ENCODE measurements around the gene SMPD3. TPM values are rescaled to one million over a fixed set of nuclear protein-coding genes. Genes with fewer than 3 reads are reported as not detected.

The SMPD3 gene
- total RNA-seq, 1 experiment from 2014 or later, result 0.89 TPM

- TF ChIP-seq REST (IDR thresholded peaks at IDR 0.05; ENCODE audit: low read depth) (no peak), EZH2 (IDR thresholded peaks at IDR 0.05) (no peak), ZBTB33 (IDR thresholded peaks at IDR 0.05; ENCODE audit: extremely low read depth, insufficient replicate concordance, low read length) (no peak), ZNF274 (IDR thresholded peaks at IDR 0.05; ENCODE audit: low read depth, low read length) (no peak), SIN3A (IDR thresholded peaks at IDR 0.05; ENCODE audit: low read depth) (no peak), MAX (IDR thresholded peaks at IDR 0.05) (no peak)
Measured at GRCh38 chr16:68368301-68368888, 79.9 kb downstream of the SMPD3 start (continued).

GRCh38 chr16:68367891-68368290, 80.4 kb downstream of the SMPD3 start:
- ChIA-PET RAD21 (ENCODE audit: low non-redundant PET in 1 of 2, low total read pairs in 2 of 2, uncharacterized antibody in 2 of 2, unreplicated experiment in 2 of 2) (no interaction called here), POLR2A (no interaction called here), CTCF (interaction anchor here (0.9 kb wide), 1 partner anchor 153 kb away, joined by 3 read pairs; no protein-coding TSS in a partner anchor)
- H3K4me3 ChIP-seq (replicated peaks in 1 of 2; ENCODE audit: low read depth in 1 of 2, low read length in 2 of 2), result no peak overlapping the region
- no peak overlapping the region for H2AFZ ChIP-seq (ENCODE audit: low read depth, low read length, poor library complexity, severe bottlenecking)
- no peak for TF ChIP-seq SP1 (IDR thresholded peaks at IDR 0.05; ENCODE audit: low read depth)
- no peak overlapping the region for H3K27ac ChIP-seq (ENCODE audit: low read depth, low read length)
- intact Hi-C loops (cut with micrococcal nuclease), result loop anchor here (1.0 kb wide), 1 partner anchor 142 kb away; no protein-coding TSS in a partner anchor
- ATAC-seq (no peak), DNase-seq (ENCODE audit: low read depth, low spot score) (no peak)
- no peaks in the 10 kb centered on the region for H3K9me2 ChIP-seq (ENCODE audit: insufficient read depth)
- no peaks in the 10 kb centered on the region for H3K79me2 ChIP-seq (ENCODE audit: insufficient read depth, low read length)
- no peaks in the 10 kb centered on the region for H3K27me3 ChIP-seq (ENCODE audit: insufficient read depth, low read length)
- no peaks in the 10 kb centered on the region for H4K20me1 ChIP-seq (ENCODE audit: insufficient read depth)
- no peak overlapping the region for H3K9ac ChIP-seq (ENCODE audit: low read length)
- H3K9me3 ChIP-seq (ENCODE audit: control insufficient read depth in 1 of 2, insufficient read depth in 1 of 2, low read depth in 1 of 2, low read length in 2 of 2), result no peaks in the 10 kb centered on the region
- H3K4me2 ChIP-seq (ENCODE audit: low read length), result no peak overlapping the region
- BruUV-seq (replicated peaks), result no TSS peak
- H3K4me1 ChIP-seq (ENCODE audit: control insufficient read depth in 1 of 2, insufficient read depth in 2 of 2, low read length in 2 of 2), result peaks cover 0 to 6% of the 10 kb centered on the region in 2 experiments; a peak in 1 of 4 replicates
- H3K36me3 ChIP-seq (ENCODE audit: control insufficient read depth in 1 of 2, insufficient read depth in 2 of 2, low read length in 2 of 2), result no peaks in the 10 kb centered on the region

Measured in HCT116 (cell line).